Activated CD4-positive, alpha-beta T cell treated with anti-CD3 and anti-CD28 coated beads, Interleukin-2, amount 50 U/mL, for 16 hours (primary cell): ENCODE measurements around the gene GRB10.
A peak's percentile ranks its signal among the peaks of the same experiment; 100 is the strongest.

Experiments used
- DNase-seq: peaks from one replicate; pipeline ENCODE4 v3.0.0-alpha.2; 2020

Gene GRB10

GRCh38 chr7:50628434-50629084 is 154.1 kb downstream of the GRB10 start:
- DNase-seq, result no peak

- no peak for DNase-seq
These were observed 154.8 kb downstream of the GRB10 start for GRCh38 chr7:50627824-50628361.

GRCh38 chr7:50626286-50626685 is 156.4 kb downstream of the GRB10 start:
- no peak for DNase-seq

- DNase-seq, result no peak
These were observed 157.3 kb downstream of the GRB10 start for GRCh38 chr7:50625360-50625759.

GRCh38 chr7:50622821-50623220 is 159.9 kb downstream of the GRB10 start:
- DNase-seq, result no peak

- no peak for DNase-seq
These were observed 160.7 kb downstream of the GRB10 start for GRCh38 chr7:50621973-50622490.

- no peak for DNase-seq
These were observed 161.5 kb downstream of the GRB10 start for GRCh38 chr7:50621206-50621605.

- no peak for DNase-seq
These were observed 162.3 kb downstream of the GRB10 start for GRCh38 chr7:50620433-50620832.

GRCh38 chr7:50619684-50620083 is 163.0 kb downstream of the GRB10 start:
- no peak for DNase-seq

GRCh38 chr7:50618281-50618680 is 164.4 kb downstream of the GRB10 start:
- no peak for DNase-seq

GRCh38 chr7:50615519-50616080 is 167.1 kb downstream of the GRB10 start:
- DNase-seq, result no peak

GRCh38 chr7:50614721-50615518 is 167.8 kb downstream of the GRB10 start:
- peak; percentile 24 for DNase-seq

- no peak for DNase-seq
These were observed 169.2 kb downstream of the GRB10 start for GRCh38 chr7:50613473-50613872.

- no peak for DNase-seq
These were observed 170.0 kb downstream of the GRB10 start for GRCh38 chr7:50612704-50613103.

- DNase-seq, result peak; percentile 80
These were observed 172.0 kb downstream of the GRB10 start for GRCh38 chr7:50610521-50611277.

- DNase-seq, result peak; percentile 53
These were observed 174.3 kb downstream of the GRB10 start for GRCh38 chr7:50608196-50608906.

GRCh38 chr7:50607524-50608125 is 175.1 kb downstream of the GRB10 start:
- DNase-seq, result no peak

- no peak for DNase-seq
These were observed 177.6 kb downstream of the GRB10 start for GRCh38 chr7:50605059-50605458.

GRCh38 chr7:50603287-50603686 is 179.4 kb downstream of the GRB10 start:
- no peak for DNase-seq

- DNase-seq, result no peak
These were observed 183.3 kb downstream of the GRB10 start for GRCh38 chr7:50599385-50599784.

- DNase-seq, result no peak
These were observed 184.0 kb downstream of the GRB10 start for GRCh38 chr7:50598460-50599343.
